Psoas muscle (tissue), 8 donors: ENCODE measurements around the gene PFDN4. TPM values are rescaled to one million over a fixed set of nuclear protein-coding genes. Genes with fewer than 3 reads are reported as not detected.

ENCODE experiments used
- ATAC-seq, 4 donors: fragments of 200-7000 bp; cut with Tn5 transposase; one replicate each; pipeline ENCODE4 v1.9.1; 2020; ENCODE audit warnings: moderate library complexity in 3 of 4, mild to moderate bottlenecking in 2 of 4
- DNase-seq, 2 donors: peaks; one replicate each; pipeline ENCODE4 v3.0.0-alpha.2; 2020
- H3K27ac ChIP-seq: fragments of 200-600 bp; one replicate; pipeline ENCODE4 v1.8.0; 2022
- H3K27me3 ChIP-seq, 3 donors: fragments of 200-600 bp in 1 of 3; one replicate each; pipeline versions ENCODE4 v1.6.1 to v1.8.0; 2013 to 2022; ENCODE audit warnings: low read length in 2 of 3, mild to moderate bottlenecking in 2 of 3, moderate library complexity in 1 of 3; ENCODE audit not compliant: insufficient read depth in 3 of 3
- H3K36me3 ChIP-seq, 2 donors: fragments of 200-600 bp in 1 of 2; one replicate each; pipeline versions ENCODE4 v1.6.1 to v1.8.0; 2013 to 2022; ENCODE audit warnings: low read depth in 1 of 2, mild to moderate bottlenecking in 1 of 2, moderate library complexity in 1 of 2; ENCODE audit not compliant: insufficient read depth in 1 of 2
- H3K4me1 ChIP-seq: fragments of 200-600 bp; one replicate; pipeline ENCODE4 v1.8.0; 2022
- H3K4me3 ChIP-seq: fragments of 200-600 bp; one replicate; pipeline ENCODE4 v1.8.0; 2022; ENCODE audit warnings: mild to moderate bottlenecking
- H3K9me3 ChIP-seq: fragments of 200-600 bp; one replicate; pipeline ENCODE4 v1.8.0; 2022
- CTCF ChIP-seq: fragments of 200-600 bp; IDR thresholded peaks from one replicate; pipeline ENCODE4 v1.8.0; 2022; ENCODE audit warnings: antibody characterized with exemption
- WGBS, 3 donors: extraction: QIAGEN DNeasy Blood & Tissue Kit; methylation state at CpG; one replicate each; pipeline versions ENCODE4 v1.1.6 to v1.1.7; 2013; 5-methylcytosine and 5-hydroxymethylcytosine counted together
- intact Hi-C, 2 donors: fragments of 100-400 bp; cut with DNase I; formaldehyde crosslinking; loops; one replicate each; pipeline versions ENCODE4 v1.11.0 to v1.14.2; 2022
- polyA plus RNA-seq, 3 donors: library from polyadenylated mRNA; stranded (reverse); fragments of 200-250 nt; gene quantifications; one replicate each; pipeline ENCODE4 v1.2.3, GENCODE V29; 2013
- total RNA-seq, 4 donors: library from RNA; stranded (reverse); fragmentation: NEBNext Ultra II Directional in 2 of 4; extraction: Animal tissue kit (Norgen Biotek cat#: 25700) in 2 of 4; gene quantifications; one replicate each; pipeline versions ENCODE4 v1.2.1 to v1.2.4, GENCODE V29; 2021 to 2023
- donor health status: healthy with polysubstance abuse.
- donor health status: DM: no; HTN: no; CAD: no; lungs with moderate emphysema.
- donor health status: Bipolar disorder and iron deficiency.
- donor health status: healthy.
- donor health status: DM: yes; HTN: yes; CAD: no.
- donor health status: DM: no; HTN: no; CAD: no.
- donor health status: DM: no; HTN: no; CAD: no.
- donor health status: DM: yes; HTN: yes; CAD: no.

PFDN4 gene
- total and polyA plus RNA-seq, 7 donors: 15.8 to 77.5 (median 26.3) TPM

- peaks cover 0 to 1% (median 0%) of the 10 kb centered on the region in 3 donors for H3K27me3 ChIP-seq
- no peak for DNase-seq
- no peaks in the 10 kb centered on the region for H3K9me3 ChIP-seq
- H3K4me3 ChIP-seq: no peak overlapping the region
- no peak for TF ChIP-seq CTCF
- intact Hi-C loops: no loop called here
- H3K4me1 ChIP-seq: no peaks in the 10 kb centered on the region
- WGBS, 3 donors: 78 to 83% (median 82%) methylated on average over 10 of the region's 10 CpGs
- no peaks in the 10 kb centered on the region for H3K36me3 ChIP-seq
- H3K27ac ChIP-seq: no peak overlapping the region
- no peak for ATAC-seq
Observed at GRCh38 chr20:54184904-54185626, 22.8 kb upstream of the PFDN4 start.

- ATAC-seq: no peak
- Histone ChIP-seq H3K4me1 (no peaks in the 10 kb centered on the region), H3K27me3 (no peaks in the 10 kb centered on the region), H3K4me3 (no peak overlapping the region), H3K36me3 (no peaks in the 10 kb centered on the region), H3K27ac (no peak overlapping the region), H3K9me3 (no peaks in the 10 kb centered on the region)
- 81 to 84% (median 82%) methylated on average over 11 of the region's 11 CpGs for WGBS, 3 donors
- DNase-seq: no peak
- no peak for TF ChIP-seq CTCF
- intact Hi-C loops: no loop called here
Observed at GRCh38 chr20:54188132-54188849, 19.6 kb upstream of the PFDN4 start.

GRCh38 chr20:54189630-54190029 is 18.3 kb upstream of the PFDN4 start:
- Histone ChIP-seq H3K36me3 (no peaks in the 10 kb centered on the region), H3K27ac (no peak overlapping the region), H3K4me3 (no peak overlapping the region), H3K27me3 (no peaks in the 10 kb centered on the region), H3K4me1 (no peaks in the 10 kb centered on the region), H3K9me3 (no peaks in the 10 kb centered on the region)
- WGBS, 3 donors: 41 to 59% (median 58%) methylated on average over 2 of the region's 2 CpGs
- DNase-seq (no peak), ATAC-seq (no peak)
- no peak for TF ChIP-seq CTCF
- intact Hi-C loops: no loop called here

GRCh38 chr20:54190217-54190616 is 17.7 kb upstream of the PFDN4 start:
- H3K36me3 ChIP-seq: no peaks in the 10 kb centered on the region
- no peak overlapping the region for H3K27ac ChIP-seq
- H3K9me3 ChIP-seq: no peaks in the 10 kb centered on the region
- TF ChIP-seq CTCF: no peak
- no peak for ATAC-seq
- H3K27me3 ChIP-seq: no peaks in the 10 kb centered on the region
- intact Hi-C loops: no loop called here
- DNase-seq: no peak
- H3K4me3 ChIP-seq: no peak overlapping the region
- whole genome bisulfite sequencing, 3 donors: 90 to 95% (median 92%) methylated on average over 2 of the region's 2 CpGs
- no peaks in the 10 kb centered on the region for H3K4me1 ChIP-seq
